ENCODE measurements around the gene RAB7A.
"Not testable (repeated sequence)": the region's sequence is repeated elsewhere in the genome, so short reads cannot be mapped to it uniquely, and the experiment has no call there.

RAB7A gene

GRCh38 chr3:128829925-128830625 is 104.1 kb downstream of the RAB7A start:
- H3K27ac ChIP-seq (ENCODE audit: low read length); H3K4me3 ChIP-seq (ENCODE audit: low read length); H3K4me1 ChIP-seq (ENCODE audit: insufficient read depth, low read length); H3K9me3 ChIP-seq (ENCODE audit: insufficient read depth, low read depth, low read length); H3K27me3 ChIP-seq (ENCODE audit: insufficient read depth, low read length); H3K9ac ChIP-seq (ENCODE audit: low read depth, low read length); H3K36me3 ChIP-seq (ENCODE audit: insufficient read depth, low read depth, low read length): not testable (repeated sequence)

- H3K27me3 ChIP-seq (ENCODE audit: insufficient read depth, low read length); H3K9ac ChIP-seq (ENCODE audit: low read depth, low read length); H3K4me1 ChIP-seq (ENCODE audit: insufficient read depth, low read length); H3K4me3 ChIP-seq (ENCODE audit: low read length); H3K9me3 ChIP-seq (ENCODE audit: insufficient read depth, low read depth, low read length); H3K36me3 ChIP-seq (ENCODE audit: insufficient read depth, low read depth, low read length); H3K27ac ChIP-seq (ENCODE audit: low read length): not testable (repeated sequence)
Observed at GRCh38 chr3:128830762-128831161, 104.8 kb downstream of the RAB7A start.

GRCh38 chr3:128832979-128833378 is 107.0 kb downstream of the RAB7A start:
- not testable (repeated sequence) for H3K36me3 ChIP-seq (ENCODE audit: insufficient read depth, low read depth, low read length); H3K27ac ChIP-seq (ENCODE audit: low read length); H3K9ac ChIP-seq (ENCODE audit: low read depth, low read length); H3K4me1 ChIP-seq (ENCODE audit: insufficient read depth, low read length); H3K27me3 ChIP-seq (ENCODE audit: insufficient read depth, low read length); H3K9me3 ChIP-seq (ENCODE audit: insufficient read depth, low read depth, low read length); H3K4me3 ChIP-seq (ENCODE audit: low read length)

GRCh38 chr3:128835096-128835495 is 109.1 kb downstream of the RAB7A start:
- Histone ChIP-seq H3K27ac (ENCODE audit: low read length) (no peak overlapping the region), H3K9ac (ENCODE audit: low read depth, low read length) (no peak overlapping the region), H3K36me3 (ENCODE audit: insufficient read depth, low read depth, low read length) (no peaks in the 10 kb centered on the region), H3K4me3 (ENCODE audit: low read length) (no peak overlapping the region), H3K9me3 (ENCODE audit: insufficient read depth, low read depth, low read length) (no peaks in the 10 kb centered on the region), H3K27me3 (ENCODE audit: insufficient read depth, low read length) (no peaks in the 10 kb centered on the region), H3K4me1 (ENCODE audit: insufficient read depth, low read length) (no peaks in the 10 kb centered on the region)

- Histone ChIP-seq H3K9ac (ENCODE audit: low read depth, low read length) (no peak overlapping the region), H3K9me3 (ENCODE audit: insufficient read depth, low read depth, low read length) (no peaks in the 10 kb centered on the region; the same call in 1 of the 2 replicates), H3K27ac (ENCODE audit: low read length) (no peak overlapping the region)
Observed at GRCh38 chr3:128841926-128842920, 116.2 kb downstream of the RAB7A start.

GRCh38 chr3:128844502-128844901 is 118.5 kb downstream of the RAB7A start:
- Histone ChIP-seq H3K36me3 (ENCODE audit: insufficient read depth, low read depth, low read length) (no peaks in the 10 kb centered on the region), H3K27me3 (ENCODE audit: insufficient read depth, low read length) (no peaks in the 10 kb centered on the region), H3K9me3 (ENCODE audit: insufficient read depth, low read depth, low read length) (no peaks in the 10 kb centered on the region; the same call in 1 of the 2 replicates), H3K9ac (ENCODE audit: low read depth, low read length) (no peak overlapping the region), H3K27ac (ENCODE audit: low read length) (no peak overlapping the region), H3K4me1 (ENCODE audit: insufficient read depth, low read length) (peaks cover 5% of the 10 kb centered on the region; the same call in 1 of the 2 replicates), H3K4me3 (ENCODE audit: low read length) (no peak overlapping the region)

More at GRCh38 chr3:128841926-128842920, 116.2 kb downstream of the RAB7A start:
- Histone ChIP-seq H3K4me3 (ENCODE audit: low read length) (no peak overlapping the region), H3K27me3 (ENCODE audit: insufficient read depth, low read length) (no peaks in the 10 kb centered on the region), H3K4me1 (ENCODE audit: insufficient read depth, low read length) (peaks cover 5% of the 10 kb centered on the region; the same call in 1 of the 2 replicates), H3K36me3 (ENCODE audit: insufficient read depth, low read depth, low read length) (no peaks in the 10 kb centered on the region)

- Histone ChIP-seq H3K9ac (ENCODE audit: low read depth, low read length) (no peak overlapping the region), H3K4me1 (ENCODE audit: insufficient read depth, low read length) (peaks cover 5% of the 10 kb centered on the region; the same call in 1 of the 2 replicates), H3K27ac (ENCODE audit: low read length) (no peak overlapping the region), H3K4me3 (ENCODE audit: low read length) (peak overlapping the region; percentile 64), H3K9me3 (ENCODE audit: insufficient read depth, low read depth, low read length) (no peaks in the 10 kb centered on the region; the same call in 1 of the 2 replicates), H3K36me3 (ENCODE audit: insufficient read depth, low read depth, low read length) (no peaks in the 10 kb centered on the region), H3K27me3 (ENCODE audit: insufficient read depth, low read length) (no peaks in the 10 kb centered on the region)
Observed at GRCh38 chr3:128845119-128845777, 119.3 kb downstream of the RAB7A start.

GRCh38 chr3:128845778-128846485 is 119.9 kb downstream of the RAB7A start:
- H3K36me3 ChIP-seq (ENCODE audit: insufficient read depth, low read depth, low read length): no peaks in the 10 kb centered on the region
- H3K27ac ChIP-seq (ENCODE audit: low read length): no peak overlapping the region
- no peaks in the 10 kb centered on the region for H3K9me3 ChIP-seq (ENCODE audit: insufficient read depth, low read depth, low read length)
- no peaks in the 10 kb centered on the region for H3K27me3 ChIP-seq (ENCODE audit: insufficient read depth, low read length)
- H3K4me3 ChIP-seq (ENCODE audit: low read length): peak overlapping the region; percentile 64
- H3K9ac ChIP-seq (ENCODE audit: low read depth, low read length): no peak overlapping the region
- H3K4me1 ChIP-seq (ENCODE audit: insufficient read depth, low read length): peaks cover 5% of the 10 kb centered on the region; the same call in 1 of the 2 replicates

- Histone ChIP-seq H3K9ac (ENCODE audit: low read depth, low read length) (no peak overlapping the region), H3K36me3 (ENCODE audit: insufficient read depth, low read depth, low read length) (no peaks in the 10 kb centered on the region), H3K9me3 (ENCODE audit: insufficient read depth, low read depth, low read length) (no peaks in the 10 kb centered on the region), H3K27ac (ENCODE audit: low read length) (no peak overlapping the region), H3K4me3 (ENCODE audit: low read length) (no peak overlapping the region; the same call in 1 of the 2 replicates), H3K27me3 (ENCODE audit: insufficient read depth, low read length) (no peaks in the 10 kb centered on the region), H3K4me1 (ENCODE audit: insufficient read depth, low read length) (peaks cover 5% of the 10 kb centered on the region; the same call in 1 of the 2 replicates)
Observed at GRCh38 chr3:128846486-128846891, 120.5 kb downstream of the RAB7A start.

GRCh38 chr3:128847666-128848370 is 121.8 kb downstream of the RAB7A start:
- peaks cover 5% of the 10 kb centered on the region; the same call in 1 of the 2 replicates for H3K4me1 ChIP-seq (ENCODE audit: insufficient read depth, low read length)
- no peaks in the 10 kb centered on the region for H3K36me3 ChIP-seq (ENCODE audit: insufficient read depth, low read depth, low read length)
- no peaks in the 10 kb centered on the region for H3K27me3 ChIP-seq (ENCODE audit: insufficient read depth, low read length)
- H3K9me3 ChIP-seq (ENCODE audit: insufficient read depth, low read depth, low read length): 0 out of 2 replicates have a peak, but pooled peaks cover 7% of the 10 kb centered on the region
- no peak overlapping the region for H3K4me3 ChIP-seq (ENCODE audit: low read length)
- no peak overlapping the region for H3K27ac ChIP-seq (ENCODE audit: low read length)
- no peak overlapping the region for H3K9ac ChIP-seq (ENCODE audit: low read depth, low read length)

All from iPS-20b (cell line).